GM23338 (cell line): ENCODE measurements around the gene DPPA2. TPM values are rescaled to one million over a fixed set of nuclear protein-coding genes. Genes with fewer than 3 reads are reported as not detected.
A peak's percentile ranks its signal among the peaks of the same experiment; 100 is the strongest.

Experiments used
- ATAC-seq: fragments of 200-7000 bp; cut with Tn5 transposase; 3 replicates; pipeline ENCODE4 v1.9.1; 2020
- DNase-seq: peaks from one replicate; pipeline ENCODE4 v3.0.0-alpha.2; 2015; ENCODE audit warnings: low spot score
- H2AFZ ChIP-seq: fragments of 200-600 bp; sonication (generic); 2 replicates; pipeline ENCODE4 v1.8.0; 2016; ENCODE audit warnings: antibody characterized with exemption, mild to moderate bottlenecking, moderate library complexity
- H3F3A ChIP-seq: fragments of 200-600 bp; sonication (generic); replicated peaks from 2 replicates; pipeline ENCODE4 v1.8.0; 2017; ENCODE audit warnings: antibody characterized with exemption, mixed run types, low read depth
- H3K27ac ChIP-seq: fragments of 200-600 bp; sonication (generic); 2 replicates; pipeline ENCODE4 v1.6.1; 2016; ENCODE audit warnings: low read depth
- H3K27me3 ChIP-seq: fragments of 200-600 bp; sonication (generic); 2 replicates; pipeline ENCODE4 v1.8.0; 2016; ENCODE audit warnings: mild to moderate bottlenecking, mixed run types, moderate library complexity; ENCODE audit not compliant: insufficient read depth
- H3K36me3 ChIP-seq: fragments of 200-600 bp; sonication (generic); 2 replicates; pipeline ENCODE4 v1.8.0; 2016; ENCODE audit warnings: mild to moderate bottlenecking; ENCODE audit not compliant: insufficient read depth
- H3K4me1 ChIP-seq: fragments of 200-600 bp; sonication (generic); 2 replicates; pipeline ENCODE4 v1.8.0; 2016; ENCODE audit warnings: mild to moderate bottlenecking, moderate library complexity; ENCODE audit not compliant: insufficient read depth
- H3K4me2 ChIP-seq: fragments of 200-600 bp; sonication (generic); 2 replicates; pipeline ENCODE4 v1.7.1; 2017; ENCODE audit warnings: mixed run types
- H3K4me3 ChIP-seq: fragments of 200-600 bp; sonication (generic); 2 replicates; pipeline ENCODE4 v1.6.1; 2016; ENCODE audit warnings: mixed run types
- H3K79me2 ChIP-seq: fragments of 200-600 bp; sonication (generic); replicated peaks from 2 replicates; pipeline ENCODE4 v1.8.0; 2017; ENCODE audit warnings: mild to moderate bottlenecking; ENCODE audit not compliant: insufficient read depth
- H3K9me2 ChIP-seq: fragments of 200-600 bp; sonication (generic); 2 replicates; pipeline ENCODE4 v1.8.0; 2017; ENCODE audit not compliant: insufficient read depth
- H4K20me1 ChIP-seq: fragments of 200-600 bp; sonication (generic); replicated peaks from 2 replicates; pipeline ENCODE4 v1.8.0; 2017; ENCODE audit warnings: mild to moderate bottlenecking; ENCODE audit not compliant: insufficient read depth
- H3K27ac Mint-ChIP-seq: 2 replicates; pipeline ENCODE4 v1.8.0; 2020; ENCODE audit warnings: inconsistent platforms, mild to moderate bottlenecking, moderate library complexity, mixed read lengths
- H3K27me3 Mint-ChIP-seq: 3 replicates; pipeline ENCODE4 v1.8.0; 2022; ENCODE audit warnings: low read depth, mild to moderate bottlenecking, moderate library complexity, mixed read lengths, inconsistent platforms; ENCODE audit not compliant: insufficient read depth, poor library complexity
- H3K36me3 Mint-ChIP-seq: 3 replicates; pipeline ENCODE4 v1.8.0; 2021; ENCODE audit warnings: low read depth, mild to moderate bottlenecking, inconsistent platforms, moderate library complexity, mixed read lengths
- H3K4me1 Mint-ChIP-seq: 3 replicates; pipeline ENCODE4 v1.8.0; 2020; ENCODE audit warnings: mild to moderate bottlenecking, inconsistent platforms, mixed read lengths
- H3K4me3 Mint-ChIP-seq: 3 replicates; pipeline ENCODE4 v1.8.0; 2021; ENCODE audit warnings: moderate library complexity, mild to moderate bottlenecking, inconsistent platforms, mixed read lengths
- H3K9me3 Mint-ChIP-seq: 3 replicates; pipeline ENCODE4 v1.8.0; 2020; ENCODE audit warnings: moderate library complexity, mild to moderate bottlenecking, inconsistent platforms, mixed read lengths
- CREB1 ChIP-seq: fragments of 250-450 bp; sonication (Bioruptor Pico); IDR thresholded peaks from 2 replicates; pipeline ENCODE4 v1.5.0; 2020; ENCODE audit warnings: low read depth, mild to moderate bottlenecking, moderate library complexity
- NANOG ChIP-seq: IDR thresholded peaks from 2 replicates; pipeline ENCODE4 v1.6.1; 2016; ENCODE audit warnings: antibody characterized with exemption, borderline replicate concordance
- POLR2AphosphoS5 ChIP-seq: IDR thresholded peaks from 2 replicates; pipeline ENCODE4 v1.6.1; 2016; ENCODE audit warnings: antibody characterized with exemption, low read depth
- polyA plus RNA-seq: library from polyadenylated mRNA; unstranded; fragments of >200 nt; fragmentation: Nextera tagmentation; extraction: Ambion mirVana; gene quantifications from 2 replicates; pipeline ENCODE4 v1.2.1, GENCODE V29; 2016
- total RNA-seq: library from RNA; depleted of rRNA; stranded (reverse); fragments of >200 nt; shearing (Covaris generic); gene quantifications from 2 replicates; pipeline ENCODE4 v1.2.3, GENCODE V29; 2014
- TF ChIP-seq, protein P1 (sequence below): fragments of 250-450 bp; sonication (Bioruptor Pico); IDR thresholded peaks from 2 replicates; pipeline ENCODE4 v1.5.0; 2020; ENCODE audit warnings: mild to moderate bottlenecking, moderate library complexity

DPPA2 gene
- total and polyA plus RNA-seq, 2 experiments from 2014 or later = 14.3 to 21.5 TPM

DNA sequence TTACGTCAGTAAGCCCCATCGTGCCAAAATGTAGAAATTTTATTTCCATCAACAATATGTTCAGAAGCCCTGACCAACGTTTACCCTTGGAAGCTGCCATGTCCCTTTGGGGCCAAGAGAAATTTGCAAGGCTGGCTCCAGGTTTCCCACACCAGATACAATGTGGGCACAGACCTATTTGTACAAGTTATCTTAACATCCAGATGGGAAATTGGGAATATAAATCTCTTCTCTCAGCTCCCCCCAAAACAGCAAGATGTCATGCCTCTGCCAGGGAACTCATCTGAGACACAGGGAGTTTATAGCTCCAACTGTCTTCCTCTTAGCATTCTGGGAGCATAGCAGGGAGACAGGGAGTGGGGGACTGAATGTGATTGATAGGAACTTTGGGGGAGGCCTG, 9.3 kb upstream of the DPPA2 start:
- Mint-ChIP-seq H3K36me3 (peaks cover 60% of the 10 kb centered on the region), H3K27ac (0 out of 2 replicates have a peak overlapping the region, but pooled peaks have one; percentile 40)
- H3K4me1 ChIP-seq = peaks cover 31% of the 10 kb centered on the region

DNA sequence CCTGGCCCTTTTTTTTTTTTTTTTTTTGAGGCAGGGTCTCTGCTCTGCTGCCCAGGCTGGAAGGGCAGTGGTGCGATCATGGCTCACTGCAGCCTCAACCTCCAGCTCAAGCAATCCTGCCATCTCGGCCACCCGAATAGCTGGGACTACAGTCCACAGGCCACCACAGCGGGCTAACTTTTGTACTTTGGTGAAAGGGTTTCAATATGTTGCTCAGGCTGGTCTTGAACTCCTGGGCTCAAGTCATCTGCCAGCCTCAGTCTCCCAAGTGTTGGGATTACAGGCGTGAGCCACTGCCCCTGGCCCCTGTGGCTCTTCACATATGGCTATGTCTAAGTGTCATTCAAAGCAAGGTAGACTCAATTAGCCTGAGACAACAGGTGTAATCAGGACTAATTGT, 8.8 kb upstream of the DPPA2 start:
- peaks cover 54% of the 10 kb centered on the region for H3K36me3 Mint-ChIP-seq
- peaks cover 31% of the 10 kb centered on the region for H3K27me3 Mint-ChIP-seq
- H3K36me3 ChIP-seq = peaks cover 38% of the 10 kb centered on the region
- H4K20me1 ChIP-seq = peaks cover 29% of the 10 kb centered on the region
- H3K4me1 Mint-ChIP-seq = peaks cover 39% of the 10 kb centered on the region
- H3K27me3 ChIP-seq = no peaks in the 10 kb centered on the region
- H2AFZ ChIP-seq = no peak overlapping the region
- peaks cover 26% of the 10 kb centered on the region; the same call in 1 of the 2 replicates for H3K4me1 ChIP-seq
- DNase-seq (peak; percentile 49), ATAC-seq (peak; percentile 76)
- H3K27ac Mint-ChIP-seq = no peak overlapping the region
- H3K4me3 ChIP-seq = no peak overlapping the region
- H3K4me3 Mint-ChIP-seq = 0 out of 3 replicates have a peak overlapping the region, but pooled peaks have one; percentile 13
- H3K9me2 ChIP-seq = no peaks in the 10 kb centered on the region
- peak; percentile 73 for TF ChIP-seq POLR2AphosphoS5
- TF ChIP-seq, protein P1, sequence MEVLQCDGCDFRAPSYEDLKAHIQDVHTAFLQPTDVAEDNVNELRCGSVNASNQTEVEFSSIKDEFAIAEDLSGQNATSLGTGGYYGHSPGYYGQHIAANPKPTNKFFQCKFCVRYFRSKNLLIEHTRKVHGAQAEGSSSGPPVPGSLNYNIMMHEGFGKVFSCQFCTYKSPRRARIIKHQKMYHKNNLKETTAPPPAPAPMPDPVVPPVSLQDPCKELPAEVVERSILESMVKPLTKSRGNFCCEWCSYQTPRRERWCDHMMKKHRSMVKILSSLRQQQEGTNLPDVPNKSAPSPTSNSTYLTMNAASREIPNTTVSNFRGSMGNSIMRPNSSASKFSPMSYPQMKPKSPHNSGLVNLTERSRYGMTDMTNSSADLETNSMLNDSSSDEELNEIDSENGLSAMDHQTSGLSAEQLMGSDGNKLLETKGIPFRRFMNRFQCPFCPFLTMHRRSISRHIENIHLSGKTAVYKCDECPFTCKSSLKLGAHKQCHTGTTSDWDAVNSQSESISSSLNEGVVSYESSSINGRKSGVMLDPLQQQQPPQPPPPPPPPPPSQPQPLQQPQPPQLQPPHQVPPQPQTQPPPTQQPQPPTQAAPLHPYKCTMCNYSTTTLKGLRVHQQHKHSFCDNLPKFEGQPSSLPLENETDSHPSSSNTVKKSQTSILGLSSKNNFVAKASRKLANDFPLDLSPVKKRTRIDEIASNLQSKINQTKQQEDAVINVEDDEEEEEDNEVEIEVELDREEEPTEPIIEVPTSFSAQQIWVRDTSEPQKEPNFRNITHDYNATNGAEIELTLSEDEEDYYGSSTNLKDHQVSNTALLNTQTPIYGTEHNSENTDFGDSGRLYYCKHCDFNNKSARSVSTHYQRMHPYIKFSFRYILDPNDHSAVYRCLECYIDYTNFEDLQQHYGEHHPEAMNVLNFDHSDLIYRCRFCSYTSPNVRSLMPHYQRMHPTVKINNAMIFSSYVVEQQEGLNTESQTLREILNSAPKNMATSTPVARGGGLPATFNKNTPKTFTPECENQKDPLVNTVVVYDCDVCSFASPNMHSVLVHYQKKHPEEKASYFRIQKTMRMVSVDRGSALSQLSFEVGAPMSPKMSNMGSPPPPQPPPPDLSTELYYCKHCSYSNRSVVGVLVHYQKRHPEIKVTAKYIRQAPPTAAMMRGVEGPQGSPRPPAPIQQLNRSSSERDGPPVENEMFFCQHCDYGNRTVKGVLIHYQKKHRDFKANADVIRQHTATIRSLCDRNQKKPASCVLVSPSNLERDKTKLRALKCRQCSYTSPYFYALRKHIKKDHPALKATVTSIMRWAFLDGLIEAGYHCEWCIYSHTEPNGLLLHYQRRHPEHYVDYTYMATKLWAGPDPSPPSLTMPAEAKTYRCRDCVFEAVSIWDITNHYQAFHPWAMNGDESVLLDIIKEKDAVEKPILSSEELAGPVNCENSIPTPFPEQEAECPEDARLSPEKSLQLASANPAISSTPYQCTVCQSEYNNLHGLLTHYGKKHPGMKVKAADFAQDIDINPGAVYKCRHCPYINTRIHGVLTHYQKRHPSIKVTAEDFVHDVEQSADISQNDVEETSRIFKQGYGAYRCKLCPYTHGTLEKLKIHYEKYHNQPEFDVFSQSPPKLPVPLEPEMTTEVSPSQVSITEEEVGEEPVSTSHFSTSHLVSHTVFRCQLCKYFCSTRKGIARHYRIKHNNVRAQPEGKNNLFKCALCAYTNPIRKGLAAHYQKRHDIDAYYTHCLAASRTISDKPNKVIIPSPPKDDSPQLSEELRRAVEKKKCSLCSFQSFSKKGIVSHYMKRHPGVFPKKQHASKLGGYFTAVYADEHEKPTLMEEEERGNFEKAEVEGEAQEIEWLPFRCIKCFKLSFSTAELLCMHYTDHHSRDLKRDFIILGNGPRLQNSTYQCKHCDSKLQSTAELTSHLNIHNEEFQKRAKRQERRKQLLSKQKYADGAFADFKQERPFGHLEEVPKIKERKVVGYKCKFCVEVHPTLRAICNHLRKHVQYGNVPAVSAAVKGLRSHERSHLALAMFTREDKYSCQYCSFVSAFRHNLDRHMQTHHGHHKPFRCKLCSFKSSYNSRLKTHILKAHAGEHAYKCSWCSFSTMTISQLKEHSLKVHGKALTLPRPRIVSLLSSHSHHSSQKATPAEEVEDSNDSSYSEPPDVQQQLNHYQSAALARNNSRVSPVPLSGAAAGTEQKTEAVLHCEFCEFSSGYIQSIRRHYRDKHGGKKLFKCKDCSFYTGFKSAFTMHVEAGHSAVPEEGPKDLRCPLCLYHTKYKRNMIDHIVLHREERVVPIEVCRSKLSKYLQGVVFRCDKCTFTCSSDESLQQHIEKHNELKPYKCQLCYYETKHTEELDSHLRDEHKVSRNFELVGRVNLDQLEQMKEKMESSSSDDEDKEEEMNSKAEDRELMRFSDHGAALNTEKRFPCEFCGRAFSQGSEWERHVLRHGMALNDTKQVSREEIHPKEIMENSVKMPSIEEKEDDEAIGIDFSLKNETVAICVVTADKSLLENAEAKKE (CRISPR knock-in tag) = no peak
- peaks cover 43% of the 10 kb centered on the region for H3F3A ChIP-seq
- peak overlapping the region; percentile 46 for H3K27ac ChIP-seq
- no peak overlapping the region for H3K4me2 ChIP-seq
- peaks cover 29% of the 10 kb centered on the region for H3K79me2 ChIP-seq
- H3K9me3 Mint-ChIP-seq = peaks cover 9% of the 10 kb centered on the region; the same call in 2 of the 3 replicates

More for the DNA sequence above, 9.3 kb upstream of the DPPA2 start:
- no peak overlapping the region for H3K4me2 ChIP-seq
- no peaks in the 10 kb centered on the region for H3K9me2 ChIP-seq
- Mint-ChIP-seq H3K27me3 (peaks cover 35% of the 10 kb centered on the region), H3K4me3 (peak overlapping the region; percentile 13; the same call in 2 of the 3 replicates), H3K4me1 (peaks cover 43% of the 10 kb centered on the region), H3K9me3 (peaks cover 9% of the 10 kb centered on the region; the same call in 2 of the 3 replicates)
- H3K79me2 ChIP-seq = peaks cover 35% of the 10 kb centered on the region
- TF ChIP-seq NANOG = 0 out of 2 replicates have a peak, but pooled peaks have one; percentile 32
- no peak for TF ChIP-seq CREB1 (CRISPR knock-in tag)
- no peak overlapping the region for H2AFZ ChIP-seq
- no peaks in the 10 kb centered on the region for H3K27me3 ChIP-seq
- DNase-seq (peak; percentile 61), ATAC-seq (peak; percentile 43)
- no peak overlapping the region for H3K4me3 ChIP-seq
- H3K36me3 ChIP-seq = peaks cover 43% of the 10 kb centered on the region
- H4K20me1 ChIP-seq = peaks cover 33% of the 10 kb centered on the region
- peak overlapping the region; percentile 46 for H3K27ac ChIP-seq
- peaks cover 47% of the 10 kb centered on the region for H3F3A ChIP-seq
